HepG2 (cell line): ENCODE results near the gene TARP.
"Not testable (repeated sequence)": the region's sequence is repeated elsewhere in the genome, so short reads cannot be mapped to it uniquely, and the experiment has no call there.

ENCODE experiments used
- ATAC-seq: fragments of 200-7000 bp; cut with Tn5 transposase; 3 replicates; pipeline ENCODE4 v1.9.1; 2020; ENCODE audit warnings: mild to moderate bottlenecking, moderate library complexity
- BruUV-seq: library from RNA; stranded (reverse); fragments of 400-500 nt; replicated peaks from 2 replicates; lab custom pipeline; 2021; lab: Mats Ljungman, UMichigan
- CTCF ChIA-PET: fragments of 300-600 bp; formaldehyde crosslinking; extraction: SDS; loops from one replicate; lab custom pipeline; 2021; ENCODE audit warnings: low total read pairs, inconsistent platforms, low intra/inter-chr PET ratio; lab: Yijun Ruan, JAX
- POLR2A ChIA-PET: fragments of 350-600 bp; sonication (Branson Sonifier 250); formaldehyde crosslinking; loops from one replicate; lab custom pipeline; 2020; ENCODE audit warnings: antibody characterized with exemption, inconsistent platforms; lab: Yijun Ruan, JAX
- DNase-seq: peaks from one replicate; pipeline ENCODE4 v3.0.0-alpha.2; 2015; ENCODE audit warnings: low spot score
- FAIRE-seq: peaks from 3 replicates; lab custom pipeline; 2011; peaks lifted over from hg19 to GRCh38; lab: Jason Lieb, UNC
- H2AFZ ChIP-seq: one replicate; pipeline ENCODE4 v1.6.1; 2011; ENCODE audit warnings: low read length, inconsistent platforms
- H3K27ac ChIP-seq: fragments of 300-600 bp; 3 replicates; pipeline ENCODE4 v1.8.0; 2011; ENCODE audit warnings: mixed run types, mild to moderate bottlenecking, mixed read lengths, low read length, inconsistent platforms; ENCODE audit not compliant: insufficient read depth; ENCODE audit errors: extremely low read length
- H3K27me3 ChIP-seq, 2 experiments: fragments of 200-600 bp in 1 of 2; 2 replicates in 1 of 2; 3 replicates in 1 of 2; pipeline versions ENCODE4 v1.6.0 to v1.8.0; 2011; ENCODE audit warnings: low read length in 2 of 2, mild to moderate bottlenecking in 2 of 2, moderate library complexity in 2 of 2, inconsistent platforms in 1 of 2; ENCODE audit not compliant: insufficient read depth in 2 of 2, control insufficient read depth in 1 of 2
- H3K36me3 ChIP-seq, 2 experiments: fragments of 200-600 bp in 1 of 2; replicated peaks in 1 of 2; 2 replicates in 1 of 2; 3 replicates in 1 of 2; pipeline versions ENCODE4 v1.5.1 to v1.8.0; 2011; ENCODE audit warnings: low read length in 2 of 2, inconsistent platforms in 1 of 2; ENCODE audit not compliant: insufficient read depth in 2 of 2, control insufficient read depth in 1 of 2
- H3K4me1 ChIP-seq: 2 replicates; pipeline ENCODE4 v1.5.1; 2012; ENCODE audit warnings: low read length, inconsistent platforms; ENCODE audit not compliant: insufficient read depth
- H3K4me2 ChIP-seq: 2 replicates; pipeline ENCODE4 v1.6.0; 2011; ENCODE audit warnings: low read depth, low read length, inconsistent platforms
- H3K4me3 ChIP-seq, 3 experiments: fragments of 200-600 bp in 1 of 3; sonication (generic), shearing (Covaris generic) in 1 of 3; replicated peaks in 1 of 3; 2 replicates each; pipeline ENCODE4 v1.5.1; 2011 to 2016; ENCODE audit warnings: low read length in 3 of 3, inconsistent platforms in 2 of 3, low read depth in 2 of 3, mild to moderate bottlenecking in 2 of 3, control low read depth in 1 of 3, mixed read lengths in 1 of 3; ENCODE audit not compliant: insufficient read depth in 1 of 3
- H3K79me2 ChIP-seq: one replicate; pipeline ENCODE4 v1.6.1; 2011; ENCODE audit warnings: low read length, inconsistent platforms; ENCODE audit not compliant: insufficient read depth
- H3K9ac ChIP-seq: 2 replicates; pipeline ENCODE4 v1.6.0; 2011; ENCODE audit warnings: mild to moderate bottlenecking, low read depth, low read length, inconsistent platforms; ENCODE audit not compliant: insufficient read depth
- H3K9me3 ChIP-seq: 2 replicates; pipeline ENCODE4 v1.5.1; 2012; ENCODE audit warnings: mild to moderate bottlenecking, low read length
- H4K20me1 ChIP-seq: 2 replicates; pipeline ENCODE4 v1.6.0; 2011; ENCODE audit warnings: inconsistent platforms, mild to moderate bottlenecking, low read length, moderate library complexity; ENCODE audit not compliant: insufficient read depth
- ZNF430 ChIP-seq: sonication (generic); formaldehyde crosslinking; IDR thresholded peaks from 2 replicates; pipeline ENCODE4 v1.9.0; 2021; ENCODE audit warnings: mild to moderate bottlenecking, missing genetic modification reagents
- WGBS: methylation state at CpG from one replicate; pipeline ENCODE4 v1.1.6; 2017; ENCODE audit warnings: low lambda C conversion rate; 5-methylcytosine and 5-hydroxymethylcytosine counted together
- in situ Hi-C: cut with HindIII; loops from 2 replicates; pipeline ENCODE4 v1.10.0; 2017; ENCODE audit warnings: low pct_unique_long_range_greater_than_20kb; ENCODE audit not compliant: extremely low pct_ligation_motif_present
- intact Hi-C: fragments of 100-400 bp; cut with micrococcal nuclease; formaldehyde crosslinking; loops from one replicate; pipeline ENCODE4 v1.10.0; 2022; ENCODE audit not compliant: unreplicated experiment

The TARP gene

GRCh38 chr7:38262545-38262944 lies 10.9 kb downstream of the TARP start:
- no peak overlapping the region for H3K27ac ChIP-seq
- no peak overlapping the region for H3K9ac ChIP-seq
- no peaks in the 10 kb centered on the region for H3K4me1 ChIP-seq
- no peak overlapping the region for H3K4me2 ChIP-seq
- in situ Hi-C loops (no loop called here), intact Hi-C loops (no loop called here)
- H2AFZ ChIP-seq: no peak overlapping the region
- FAIRE-seq (no peak), DNase-seq (no peak), ATAC-seq (no peak)
- no peaks in the 10 kb centered on the region for H4K20me1 ChIP-seq
- no peak for TF ChIP-seq ZNF430 (CRISPR knock-in tag)
- H3K4me3 ChIP-seq: no peak overlapping the region
- H3K27me3 ChIP-seq: no peaks in the 10 kb centered on the region; a peak in 1 of 5 replicates
- WGBS: 15% methylated on average over 4 of the region's 5 CpGs
- no peaks in the 10 kb centered on the region for H3K9me3 ChIP-seq
- no peaks in the 10 kb centered on the region for H3K79me2 ChIP-seq
- ChIA-PET POLR2A (no interaction called here), CTCF (no interaction called here)
- no peaks in the 10 kb centered on the region for H3K36me3 ChIP-seq
- no TSS peak for BruUV-seq

GRCh38 chr7:38262026-38262425 lies 11.4 kb downstream of the TARP start:
- H2AFZ ChIP-seq, intact Hi-C loops, H3K27ac ChIP-seq, H3K4me2 ChIP-seq, H3K4me3 ChIP-seq, FAIRE-seq, POLR2A ChIA-PET, H3K36me3 ChIP-seq, BruUV-seq, ATAC-seq, DNase-seq, H3K9ac ChIP-seq, H4K20me1 ChIP-seq, H3K4me1 ChIP-seq, H3K9me3 ChIP-seq, H3K79me2 ChIP-seq, H3K27me3 ChIP-seq, CTCF ChIA-PET, in situ Hi-C loops: not testable (repeated sequence)
- 4% methylated on average over 2 of the region's 2 CpGs for WGBS

DNA sequence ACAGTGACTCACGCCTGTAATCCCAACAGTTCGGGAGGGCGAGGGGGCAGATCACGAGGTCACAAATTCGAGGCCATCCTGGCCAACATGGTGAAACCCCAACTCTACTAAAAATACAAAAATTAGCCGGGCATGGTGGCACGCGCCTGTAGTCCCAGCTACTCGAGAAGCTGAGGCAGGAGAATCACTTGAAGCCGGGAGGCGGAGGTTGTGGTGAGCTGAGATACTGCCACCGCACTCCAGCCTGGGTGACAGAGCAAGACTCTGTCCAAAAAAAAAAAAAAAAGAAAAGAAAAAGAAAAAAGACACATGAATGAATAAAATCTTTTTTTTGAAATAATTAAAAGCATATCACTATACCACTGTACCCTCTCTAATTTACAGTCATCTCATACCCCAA lies 11.8 kb downstream of the TARP start:
- H4K20me1 ChIP-seq, H3K9me3 ChIP-seq, H3K9ac ChIP-seq, BruUV-seq, H3K79me2 ChIP-seq, DNase-seq, H2AFZ ChIP-seq, H3K36me3 ChIP-seq, intact Hi-C loops, in situ Hi-C loops, H3K27me3 ChIP-seq, H3K4me1 ChIP-seq, POLR2A ChIA-PET, H3K4me2 ChIP-seq, H3K4me3 ChIP-seq, CTCF ChIA-PET, ATAC-seq, H3K27ac ChIP-seq, FAIRE-seq: not testable (repeated sequence)
- 46% methylated on average over 12 of the region's 12 CpGs for whole genome bisulfite sequencing

DNA sequence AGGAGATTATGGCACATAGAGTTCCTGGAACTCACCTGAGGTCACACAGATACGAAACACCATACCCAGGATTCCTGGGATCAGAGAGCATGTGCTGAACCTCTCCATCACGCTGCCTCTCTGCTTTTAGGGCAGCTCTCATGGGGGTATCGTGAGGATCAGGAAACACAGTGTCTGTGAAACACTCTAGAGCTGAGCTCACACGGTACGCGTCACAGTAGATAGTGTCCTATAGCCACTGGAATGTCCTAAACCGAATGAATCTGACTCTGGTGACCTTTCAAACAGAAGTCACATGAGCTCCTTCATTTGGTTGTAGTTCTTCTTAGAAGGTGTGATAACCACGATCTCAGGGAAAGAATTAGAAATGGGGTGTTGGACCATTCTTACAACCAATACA lies 14.3 kb downstream of the TARP start:
- H2AFZ ChIP-seq, ATAC-seq, H3K79me2 ChIP-seq, CTCF ChIA-PET, H3K9me3 ChIP-seq, DNase-seq, POLR2A ChIA-PET, H3K4me2 ChIP-seq, H3K9ac ChIP-seq, FAIRE-seq, H3K36me3 ChIP-seq, H4K20me1 ChIP-seq, H3K4me3 ChIP-seq, in situ Hi-C loops, intact Hi-C loops, H3K4me1 ChIP-seq, H3K27me3 ChIP-seq, H3K27ac ChIP-seq, BruUV-seq: not testable (repeated sequence)
- WGBS: 45% methylated on average over 7 of the region's 8 CpGs
